D721Med (cell line): ENCODE data around the gene AHCYL2.
"Not testable (repeated sequence)": the region's sequence is repeated elsewhere in the genome, so short reads cannot be mapped to it uniquely, and the experiment has no call there.

Source experiments
- DNase-seq: peaks from one replicate; pipeline ENCODE4 v3.0.0; 2011; ENCODE audit warnings: low spot score; ENCODE audit not compliant: insufficient read length
- FAIRE-seq: peaks from 2 replicates; lab custom pipeline; 2011; peaks lifted over from hg19 to GRCh38; lab: Jason Lieb, UNC
- TF ChIP-seq, protein P1 (sequence below): IDR thresholded peaks from 2 replicates; pipeline ENCODE4 v1.5.1; 2012; ENCODE audit warnings: mild to moderate bottlenecking, control low read depth; ENCODE audit not compliant: insufficient read depth; ENCODE audit errors: missing control alignments

Gene AHCYL2

DNA sequence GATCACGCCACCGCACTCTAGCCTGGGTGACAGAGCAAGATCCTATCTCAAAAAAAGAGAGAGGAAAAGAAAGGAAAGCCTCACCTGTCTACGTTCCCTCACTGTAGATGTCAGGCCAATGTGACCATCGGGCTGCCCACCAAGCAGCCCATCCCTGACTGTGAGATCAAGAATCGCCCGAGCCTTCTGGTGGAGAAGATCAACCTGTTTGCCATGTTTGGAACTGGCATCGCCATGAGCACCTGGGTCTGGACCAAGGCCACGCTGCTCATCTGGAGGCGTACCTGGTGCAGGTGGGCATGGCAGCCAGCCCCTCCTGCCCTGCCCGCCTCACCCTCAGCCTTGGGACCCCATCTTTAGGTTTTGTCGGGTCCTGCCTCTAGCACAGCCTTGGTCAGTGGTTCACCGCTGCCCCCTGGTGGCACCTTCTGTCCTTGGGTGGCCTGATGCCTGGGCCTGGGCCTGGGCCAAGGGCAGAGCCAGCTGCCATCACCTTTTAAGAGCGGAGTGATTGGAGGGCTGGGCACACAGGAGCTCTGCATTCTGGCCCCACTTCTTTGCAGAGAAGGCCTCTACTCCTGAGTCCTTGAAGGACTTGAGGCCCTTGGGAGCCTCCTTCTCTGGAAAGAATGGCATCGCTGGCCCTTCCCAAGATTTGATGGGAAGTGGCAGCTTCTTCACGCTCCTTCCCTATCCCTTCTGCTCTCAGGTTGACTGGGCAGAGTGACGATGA, 14.4 kb upstream of the AHCYL2 start:
- FAIRE-seq (no peak), DNase-seq (peak; percentile 82)
- TF ChIP-seq, protein P1, sequence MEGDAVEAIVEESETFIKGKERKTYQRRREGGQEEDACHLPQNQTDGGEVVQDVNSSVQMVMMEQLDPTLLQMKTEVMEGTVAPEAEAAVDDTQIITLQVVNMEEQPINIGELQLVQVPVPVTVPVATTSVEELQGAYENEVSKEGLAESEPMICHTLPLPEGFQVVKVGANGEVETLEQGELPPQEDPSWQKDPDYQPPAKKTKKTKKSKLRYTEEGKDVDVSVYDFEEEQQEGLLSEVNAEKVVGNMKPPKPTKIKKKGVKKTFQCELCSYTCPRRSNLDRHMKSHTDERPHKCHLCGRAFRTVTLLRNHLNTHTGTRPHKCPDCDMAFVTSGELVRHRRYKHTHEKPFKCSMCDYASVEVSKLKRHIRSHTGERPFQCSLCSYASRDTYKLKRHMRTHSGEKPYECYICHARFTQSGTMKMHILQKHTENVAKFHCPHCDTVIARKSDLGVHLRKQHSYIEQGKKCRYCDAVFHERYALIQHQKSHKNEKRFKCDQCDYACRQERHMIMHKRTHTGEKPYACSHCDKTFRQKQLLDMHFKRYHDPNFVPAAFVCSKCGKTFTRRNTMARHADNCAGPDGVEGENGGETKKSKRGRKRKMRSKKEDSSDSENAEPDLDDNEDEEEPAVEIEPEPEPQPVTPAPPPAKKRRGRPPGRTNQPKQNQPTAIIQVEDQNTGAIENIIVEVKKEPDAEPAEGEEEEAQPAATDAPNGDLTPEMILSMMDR: peak; percentile 74

DNA sequence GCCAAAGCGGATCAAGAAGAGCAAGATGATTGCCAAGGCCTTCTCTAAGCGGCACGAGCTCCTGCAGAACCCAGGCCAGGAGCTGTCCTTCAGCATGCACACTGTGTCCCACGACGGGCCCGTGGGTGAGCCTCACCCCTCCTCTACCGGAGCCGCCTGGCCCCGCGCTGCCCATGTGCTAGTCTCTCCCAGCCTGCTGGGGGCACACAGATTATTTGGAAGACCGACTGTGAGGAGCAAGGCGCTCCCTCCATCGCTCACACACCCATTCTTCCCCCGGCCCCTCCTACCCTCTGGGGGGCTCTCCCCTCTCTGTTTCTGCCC, 13.9 kb upstream of the AHCYL2 start:
- DNase-seq: no peak
- TF ChIP-seq, protein P1: no peak
- FAIRE-seq: no peak

DNA sequence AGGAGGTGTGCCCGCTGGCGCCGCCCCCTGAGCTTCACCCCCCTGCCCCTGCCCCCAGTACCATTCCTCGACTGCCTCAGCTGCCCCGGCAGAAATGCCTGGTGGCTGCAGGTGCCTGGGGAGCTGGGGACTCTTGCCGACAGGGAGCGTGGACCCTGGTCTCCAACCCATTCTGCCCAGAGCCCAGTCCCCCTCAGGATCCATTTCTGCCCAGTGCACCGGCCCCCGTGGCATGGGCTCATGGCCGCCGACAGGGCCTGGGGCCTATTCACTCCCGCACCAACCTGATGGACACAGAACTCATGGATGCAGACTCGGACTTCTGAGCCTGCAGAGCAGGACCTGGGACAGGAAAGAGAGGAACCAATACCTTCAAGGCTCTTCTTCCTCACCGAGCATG, 12.7 kb upstream of the AHCYL2 start:
- DNase-seq (no peak), FAIRE-seq (no peak)

DNA sequence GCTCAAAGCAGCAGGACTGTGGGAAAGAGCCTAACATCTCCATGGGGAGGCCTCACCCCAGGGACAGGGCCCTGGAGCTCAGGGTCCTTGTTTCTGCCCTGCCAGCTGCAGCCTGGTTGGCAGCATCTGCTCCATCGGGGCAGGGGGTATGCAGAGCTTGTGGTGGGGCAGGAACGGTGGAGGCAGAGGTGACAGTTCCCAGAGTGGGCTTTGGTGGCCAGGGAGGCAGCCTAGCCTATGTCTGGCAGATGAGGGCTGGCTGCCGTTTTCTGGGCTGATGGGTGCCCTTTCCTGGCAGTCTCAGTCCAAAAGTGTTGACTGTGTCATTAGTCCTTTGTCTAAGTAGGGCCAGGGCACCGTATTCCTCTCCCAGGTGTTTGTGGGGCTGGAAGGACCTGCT, 12.2 kb upstream of the AHCYL2 start:
- TF ChIP-seq, protein P1: no peak
- DNase-seq (no peak), FAIRE-seq (no peak)

More for the DNA sequence above, 12.7 kb upstream of the AHCYL2 start:
- TF ChIP-seq, protein P1: no peak

DNA sequence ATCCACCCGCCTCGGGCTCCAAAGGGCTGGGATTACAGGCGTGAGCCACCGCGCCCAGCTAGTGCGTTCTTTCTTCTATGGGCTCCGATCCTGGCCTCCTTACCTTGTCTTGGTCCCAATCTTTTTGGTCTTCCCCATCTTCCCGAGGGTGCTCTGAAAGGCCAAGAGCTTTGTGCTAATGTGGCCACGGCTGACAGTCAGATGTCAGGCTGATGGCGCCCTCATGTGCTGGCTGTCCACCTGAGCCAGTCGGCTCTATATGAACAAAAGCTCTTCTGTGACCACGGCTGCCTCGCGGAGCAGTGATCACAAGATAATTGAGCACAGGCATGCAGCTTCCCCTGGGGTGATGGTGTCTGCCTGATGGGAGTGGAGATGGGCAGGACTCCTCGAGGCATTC, 11.0 kb upstream of the AHCYL2 start:
- DNase-seq (no peak), FAIRE-seq (no peak)
- TF ChIP-seq, protein P1: no peak

DNA sequence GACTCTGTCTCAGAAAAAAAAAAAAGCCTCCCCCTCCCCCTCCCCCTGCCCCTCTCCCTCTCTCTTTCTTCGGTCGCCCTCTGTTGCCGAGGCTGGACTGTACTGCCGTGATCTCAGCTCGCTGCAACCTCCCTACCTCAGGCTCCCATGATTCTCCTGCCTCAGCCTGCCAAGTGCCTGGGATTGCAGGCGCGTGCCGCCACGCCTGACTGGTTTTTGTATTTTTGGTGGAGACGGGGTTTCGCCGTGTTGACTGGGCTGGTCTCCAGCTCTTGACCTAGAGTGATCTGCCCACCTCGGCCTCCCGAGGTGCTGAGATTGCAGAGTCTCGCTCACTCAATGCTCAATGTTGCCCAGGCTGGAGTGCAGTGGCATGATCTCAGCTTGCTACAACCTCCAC, 9.1 kb upstream of the AHCYL2 start:
- FAIRE-seq, DNase-seq: not testable (repeated sequence)

DNA sequence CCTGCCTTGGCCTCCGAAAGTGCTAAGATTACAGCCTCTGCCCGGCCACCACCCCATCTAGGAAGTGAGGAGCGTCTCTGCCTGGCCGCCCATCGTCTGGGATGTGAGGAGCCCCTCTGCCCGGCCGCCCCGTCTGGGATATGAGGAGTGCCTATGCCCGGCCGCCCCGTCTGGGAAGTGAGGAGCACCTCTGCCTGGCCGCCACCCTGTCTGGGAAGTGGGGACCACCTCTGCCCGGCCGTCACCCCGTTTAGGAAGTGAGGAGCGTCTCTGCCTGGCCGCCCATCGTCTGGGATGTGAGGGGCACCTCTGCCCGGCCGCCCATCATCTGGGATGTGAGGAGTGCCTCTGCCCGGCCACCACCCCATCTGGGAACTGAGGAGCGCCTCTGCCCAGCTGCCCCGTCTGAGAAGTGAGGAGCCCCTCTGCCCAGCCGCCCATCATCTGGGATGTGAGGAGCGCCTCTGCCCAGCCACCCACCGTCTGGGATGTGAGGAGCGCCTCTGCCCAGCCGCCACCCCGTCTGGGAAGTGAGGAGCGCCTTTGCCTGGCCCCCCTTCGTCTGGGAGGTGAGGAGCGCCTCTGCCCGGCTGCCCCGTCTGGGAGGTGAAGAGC, 8.6 kb upstream of the AHCYL2 start:
- not testable (repeated sequence) for FAIRE-seq, DNase-seq

DNA sequence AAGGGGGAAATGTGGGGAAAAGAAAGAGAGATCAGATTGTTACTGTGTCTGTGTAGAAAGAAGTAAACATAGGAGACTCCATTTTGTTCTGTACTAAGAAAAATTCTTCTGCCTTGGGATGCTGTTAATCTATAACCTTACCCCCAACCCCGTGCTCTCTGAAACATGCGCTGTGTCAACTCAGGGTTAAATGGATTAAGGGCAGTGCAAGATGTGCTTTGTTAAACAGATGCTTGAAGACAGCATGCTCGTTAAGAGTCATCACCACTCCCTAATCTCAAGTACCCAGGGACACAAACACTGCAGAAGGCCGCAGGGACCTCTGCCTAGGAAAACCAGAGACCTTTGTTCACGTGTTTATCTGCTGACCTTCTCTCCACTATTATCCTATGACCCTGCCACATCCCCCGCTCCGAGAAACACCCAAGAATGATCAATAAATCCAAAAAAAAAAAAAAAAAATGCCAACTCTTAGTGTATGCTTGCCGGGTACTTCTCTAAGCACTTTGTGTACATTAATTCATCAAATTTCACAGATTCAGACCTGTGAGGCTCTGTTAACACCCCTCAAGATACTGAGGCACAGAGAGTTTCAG, 7.9 kb upstream of the AHCYL2 start:
- not testable (repeated sequence) for FAIRE-seq, DNase-seq
